HT1080 (cell line): ENCODE measurements around the gene BNIP3. TPM values are rescaled to one million over a fixed set of nuclear protein-coding genes. Genes with fewer than 3 reads are reported as not detected.

ENCODE experiments used
- DNase-seq: peaks from one replicate; pipeline ENCODE4 v3.0.0-alpha.2; 2015; ENCODE audit warnings: low read depth
- total RNA-seq: library from RNA; depleted of rRNA; stranded (reverse); fragments of >200 nt; shearing (Covaris generic); gene quantifications from 2 replicates; pipeline ENCODE4 v1.2.3, GENCODE V29; 2014

BNIP3 gene
- total RNA-seq, 1 experiment from 2014 or later, result 105 TPM

GRCh38 chr10:131978851-131979250 lies 2.9 kb downstream of the BNIP3 start:
- DNase-seq, result no peak

GRCh38 chr10:131978366-131978765 lies 3.4 kb downstream of the BNIP3 start:
- DNase-seq, result no peak

GRCh38 chr10:131977323-131978096 lies 4.2 kb downstream of the BNIP3 start:
- no peak for DNase-seq

- no peak for DNase-seq
Observed at GRCh38 chr10:131975796-131976195, 5.9 kb downstream of the BNIP3 start.

GRCh38 chr10:131975003-131975402 lies 6.7 kb downstream of the BNIP3 start:
- no peak for DNase-seq

GRCh38 chr10:131974034-131974817 lies 7.5 kb downstream of the BNIP3 start:
- no peak for DNase-seq

- DNase-seq, result no peak
Observed at GRCh38 chr10:131973160-131973951, 8.4 kb downstream of the BNIP3 start.

GRCh38 chr10:131972474-131973071 lies 9.2 kb downstream of the BNIP3 start:
- DNase-seq, result no peak

GRCh38 chr10:131971591-131971990 lies 10.1 kb downstream of the BNIP3 start:
- no peak for DNase-seq

- no peak for DNase-seq
Observed at GRCh38 chr10:131970946-131971345, 10.8 kb downstream of the BNIP3 start.

- no peak for DNase-seq
Observed at GRCh38 chr10:131968949-131969348, 12.8 kb downstream of the BNIP3 start.

- DNase-seq, result no peak
Observed at GRCh38 chr10:131964298-131964697, 17.4 kb downstream of the BNIP3 start.

GRCh38 chr10:131963811-131964210 lies 17.9 kb downstream of the BNIP3 start:
- no peak for DNase-seq

GRCh38 chr10:131963350-131963749 lies 18.4 kb downstream of the BNIP3 start:
- DNase-seq, result no peak

GRCh38 chr10:131961777-131962662 lies 19.7 kb downstream of the BNIP3 start:
- no peak for DNase-seq

- DNase-seq, result no peak
Observed at GRCh38 chr10:131961047-131961776, 20.5 kb downstream of the BNIP3 start.

- DNase-seq, result no peak
Observed at GRCh38 chr10:131960631-131961046, 21.1 kb downstream of the BNIP3 start.

GRCh38 chr10:131959841-131960240 lies 21.9 kb downstream of the BNIP3 start:
- no peak for DNase-seq

- DNase-seq, result no peak
Observed at GRCh38 chr10:131955591-131956340, 26.0 kb downstream of the BNIP3 start.
